Body of pancreas (tissue), 4 donors: ENCODE results near the gene PRR14.

ENCODE experiments used
- POLR2A ChIP-seq, 3 donors: fragments of 450-650 bp; IDR thresholded peaks; one replicate each; pipeline ENCODE4 v1.6.1; 2016; ENCODE audit warnings: antibody characterized with exemption in 3 of 3, mild to moderate bottlenecking in 2 of 3
- TF ChIP-seq, protein P1 (sequence below), 7 experiments: fragments of 450-650 bp in 4 of 7; fragments of 200-600 bp in 3 of 7; sonication (generic) in 3 of 7; IDR thresholded peaks; one replicate each; pipeline ENCODE4 v1.5.1; 2016 to 2019; ENCODE audit warnings: antibody characterized with exemption in 7 of 7

DNA sequence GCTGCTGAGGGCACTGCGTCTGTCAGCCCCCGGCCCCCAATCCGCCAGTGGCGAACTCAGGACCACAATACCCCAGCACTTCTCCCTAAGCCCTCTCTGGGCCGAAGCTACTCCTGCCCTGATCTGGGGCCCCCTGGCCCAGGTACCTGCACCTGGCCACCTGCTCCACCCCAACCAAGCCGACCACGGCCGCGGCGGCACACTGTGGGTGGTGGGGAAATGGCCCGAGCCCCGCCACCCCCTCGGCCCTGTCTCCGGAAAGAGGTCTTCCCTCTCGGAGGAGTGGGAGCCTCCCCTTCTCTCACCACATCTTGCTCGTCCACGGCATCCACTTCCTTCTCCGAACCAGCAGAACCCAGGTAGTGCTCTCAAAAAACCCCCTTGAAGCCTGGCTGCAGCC is 4.1 kb downstream of the PRR14 start:
- TF ChIP-seq, protein P1, sequence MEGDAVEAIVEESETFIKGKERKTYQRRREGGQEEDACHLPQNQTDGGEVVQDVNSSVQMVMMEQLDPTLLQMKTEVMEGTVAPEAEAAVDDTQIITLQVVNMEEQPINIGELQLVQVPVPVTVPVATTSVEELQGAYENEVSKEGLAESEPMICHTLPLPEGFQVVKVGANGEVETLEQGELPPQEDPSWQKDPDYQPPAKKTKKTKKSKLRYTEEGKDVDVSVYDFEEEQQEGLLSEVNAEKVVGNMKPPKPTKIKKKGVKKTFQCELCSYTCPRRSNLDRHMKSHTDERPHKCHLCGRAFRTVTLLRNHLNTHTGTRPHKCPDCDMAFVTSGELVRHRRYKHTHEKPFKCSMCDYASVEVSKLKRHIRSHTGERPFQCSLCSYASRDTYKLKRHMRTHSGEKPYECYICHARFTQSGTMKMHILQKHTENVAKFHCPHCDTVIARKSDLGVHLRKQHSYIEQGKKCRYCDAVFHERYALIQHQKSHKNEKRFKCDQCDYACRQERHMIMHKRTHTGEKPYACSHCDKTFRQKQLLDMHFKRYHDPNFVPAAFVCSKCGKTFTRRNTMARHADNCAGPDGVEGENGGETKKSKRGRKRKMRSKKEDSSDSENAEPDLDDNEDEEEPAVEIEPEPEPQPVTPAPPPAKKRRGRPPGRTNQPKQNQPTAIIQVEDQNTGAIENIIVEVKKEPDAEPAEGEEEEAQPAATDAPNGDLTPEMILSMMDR (IDR thresholded peaks at IDR 0.05) = no peak
- no peak for TF ChIP-seq POLR2A (IDR thresholded peaks at IDR 0.05)
